HG03064 (cell line): ENCODE results near the gene SIPA1L3.

Experiments used
- ATAC-seq: cut with Tn5 transposase; IDR thresholded peaks from one replicate; pipeline ENCODE4 v1.9.1; 2021; ENCODE audit warnings: low read depth; ENCODE audit not compliant: unreplicated experiment

Gene SIPA1L3

GRCh38 chr19:38247126-38247525 is 340.1 kb downstream of the SIPA1L3 start:
- ATAC-seq, result no peak

GRCh38 chr19:38247734-38248268 is 340.8 kb downstream of the SIPA1L3 start:
- ATAC-seq, result no peak

- ATAC-seq, result no peak
Observed at GRCh38 chr19:38248421-38248820, 341.4 kb downstream of the SIPA1L3 start.

- no peak for ATAC-seq
Observed at GRCh38 chr19:38250428-38250820, 343.4 kb downstream of the SIPA1L3 start.

GRCh38 chr19:38250821-38251563 is 344.0 kb downstream of the SIPA1L3 start:
- no peak for ATAC-seq

GRCh38 chr19:38251564-38252051 is 344.6 kb downstream of the SIPA1L3 start:
- ATAC-seq, result no peak

- ATAC-seq, result no peak
Observed at GRCh38 chr19:38252385-38252784, 345.4 kb downstream of the SIPA1L3 start.

GRCh38 chr19:38252941-38253691 is 346.1 kb downstream of the SIPA1L3 start:
- ATAC-seq, result no peak

- ATAC-seq, result no peak
Observed at GRCh38 chr19:38253788-38254187, 346.8 kb downstream of the SIPA1L3 start.

- no peak for ATAC-seq
Observed at GRCh38 chr19:38255383-38256014, 348.5 kb downstream of the SIPA1L3 start.
